Measurements from ENCODE around the gene C19orf38.

- TF ChIP-seq CTCF (IDR thresholded peaks at IDR 0.05) (no peak), EZH2 (IDR thresholded peaks at IDR 0.05; ENCODE audit: borderline replicate concordance, insufficient read depth, low read depth, low read length, poor library complexity, severe bottlenecking) (no peak)
Observed at GRCh38 chr19:10871711-10872545, 23.7 kb downstream of the C19orf38 start.
